GM12892 (cell line): ENCODE measurements around the gene TPRKB.
"Not testable (repeated sequence)": the region's sequence is repeated elsewhere in the genome, so short reads cannot be mapped to it uniquely, and the experiment has no call there.

Experiments used
- POLR2A ChIP-seq: IDR thresholded peaks from 2 replicates; pipeline ENCODE4 v1.6.1; 2011; ENCODE audit warnings: low read depth, low read length, control low read depth
- POLR2AphosphoS5 ChIP-seq: IDR thresholded peaks from 2 replicates; pipeline ENCODE4 v1.6.1; 2011; ENCODE audit warnings: low read depth, low read length, control low read depth
- TAF1 ChIP-seq: IDR thresholded peaks from 2 replicates; pipeline ENCODE4 v1.6.1; 2011; ENCODE audit warnings: low read depth, mild to moderate bottlenecking, control low read depth, low read length, borderline replicate concordance

GRCh38 chr2:73726657-73727056 is 10.5 kb downstream of the TPRKB start:
- not testable (repeated sequence) for TF ChIP-seq POLR2AphosphoS5, POLR2A, TAF1
